H1 (cell line): ENCODE results near the gene SNAPC1.

Experiments used
- CHD2 ChIP-seq: IDR thresholded peaks from 2 replicates; pipeline ENCODE4 v1.6.1; 2012; ENCODE audit warnings: low read length, improper control_type of control experiment
- EP300 ChIP-seq, 2 experiments: IDR thresholded peaks; 1 replicate in 1 of 2; 2 replicates in 1 of 2; pipeline ENCODE4 v1.6.1; 2011 to 2012; ENCODE audit warnings: low read depth in 2 of 2, low read length in 2 of 2, mild to moderate bottlenecking in 2 of 2, borderline replicate concordance in 1 of 2, inconsistent platforms in 1 of 2, moderate library complexity in 1 of 2
- RNF2 ChIP-seq: fragments of 200-900, 300-1000 bp; sonication (generic); IDR thresholded peaks from 2 replicates; pipeline ENCODE4 v1.7.1; 2016; ENCODE audit warnings: borderline replicate concordance, low read depth, mild to moderate bottlenecking, antibody characterized with exemption, low read length; ENCODE audit not compliant: poor library complexity, severe bottlenecking; ENCODE audit errors: missing control alignments
- SIX5 ChIP-seq: IDR thresholded peaks from 2 replicates; pipeline ENCODE4 v1.6.1; 2011; ENCODE audit warnings: mild to moderate bottlenecking, low read depth, low read length
- YY1 ChIP-seq: IDR thresholded peaks from 2 replicates; pipeline ENCODE4 v1.6.1; 2011; ENCODE audit warnings: low read depth, mild to moderate bottlenecking, low read length

GRCh38 chr14:61811882-61812346, 49.7 kb downstream of the SNAPC1 start:
- TF ChIP-seq RNF2 (no peak), YY1 (no peak), SIX5 (no peak), CHD2 (no peak), EP300 (IDR thresholded peaks at IDR 0.05; ENCODE audit: borderline replicate concordance in 1 of 2, low read depth in 2 of 2, low read length in 2 of 2) (no peak)
